Activated CD8-positive, alpha-beta memory T cell treated with anti-CD3 and anti-CD28 coated beads, Interleukin-2, amount 50 U/mL, for 48 hours (primary cell): ENCODE measurements around the gene SLAIN2.
"Not testable (repeated sequence)": the region's sequence is repeated elsewhere in the genome, so short reads cannot be mapped to it uniquely, and the experiment has no call there.

Source experiments
- DNase-seq: peaks from one replicate; pipeline ENCODE4 v3.0.0-alpha.2; 2020

The SLAIN2 gene

DNA sequence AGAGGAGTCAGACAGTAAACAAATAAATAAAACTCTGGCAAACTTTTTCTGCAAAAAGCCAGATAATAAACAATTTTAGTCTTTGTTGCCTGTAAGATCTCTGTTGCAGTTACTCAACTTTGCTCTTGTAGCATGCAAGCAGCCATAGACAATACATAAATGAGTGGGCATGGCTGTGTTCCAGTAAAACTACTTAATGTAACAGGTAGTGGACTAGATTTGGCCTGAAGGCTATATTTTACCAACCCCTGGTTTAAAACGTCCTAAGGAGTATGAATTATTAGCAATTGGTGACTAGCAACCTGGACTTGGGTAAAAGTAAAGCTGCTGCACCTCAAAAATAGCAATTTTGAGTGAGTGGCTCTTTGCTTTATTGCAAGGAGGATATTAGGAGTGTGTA is 30.9 kb downstream of the SLAIN2 start:
- no peak for DNase-seq

DNA sequence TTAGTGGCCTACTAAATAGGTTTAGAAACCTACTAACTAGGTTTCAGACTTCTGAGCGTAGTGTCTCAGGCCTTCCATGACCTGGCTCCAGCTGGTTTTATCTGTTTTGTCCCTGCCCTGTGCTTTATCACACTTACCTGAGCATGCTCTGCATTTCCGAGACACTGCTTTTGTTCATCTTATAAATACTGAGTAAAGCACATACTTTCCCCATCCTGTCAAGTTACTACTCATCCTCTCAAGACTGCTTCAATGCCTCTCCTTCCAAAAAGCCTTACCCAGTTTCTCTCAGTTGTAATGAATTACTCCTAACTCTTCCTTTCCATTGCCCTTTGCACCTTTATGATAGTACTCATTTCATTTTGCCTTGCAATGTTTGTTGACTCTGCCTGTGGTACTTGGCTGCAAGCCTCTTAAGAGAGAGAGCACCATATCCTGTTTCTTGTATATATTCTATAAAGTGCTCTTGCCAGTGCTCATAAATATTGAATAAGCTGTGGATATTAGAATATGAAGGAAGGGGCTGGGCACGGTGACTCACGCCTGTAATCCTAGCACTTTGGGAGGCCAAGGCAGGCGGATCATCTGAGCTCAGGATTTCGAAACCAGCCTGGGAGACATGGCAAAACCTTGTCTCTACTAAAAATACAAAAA is 34.4 kb downstream of the SLAIN2 start:
- no peak for DNase-seq

DNA sequence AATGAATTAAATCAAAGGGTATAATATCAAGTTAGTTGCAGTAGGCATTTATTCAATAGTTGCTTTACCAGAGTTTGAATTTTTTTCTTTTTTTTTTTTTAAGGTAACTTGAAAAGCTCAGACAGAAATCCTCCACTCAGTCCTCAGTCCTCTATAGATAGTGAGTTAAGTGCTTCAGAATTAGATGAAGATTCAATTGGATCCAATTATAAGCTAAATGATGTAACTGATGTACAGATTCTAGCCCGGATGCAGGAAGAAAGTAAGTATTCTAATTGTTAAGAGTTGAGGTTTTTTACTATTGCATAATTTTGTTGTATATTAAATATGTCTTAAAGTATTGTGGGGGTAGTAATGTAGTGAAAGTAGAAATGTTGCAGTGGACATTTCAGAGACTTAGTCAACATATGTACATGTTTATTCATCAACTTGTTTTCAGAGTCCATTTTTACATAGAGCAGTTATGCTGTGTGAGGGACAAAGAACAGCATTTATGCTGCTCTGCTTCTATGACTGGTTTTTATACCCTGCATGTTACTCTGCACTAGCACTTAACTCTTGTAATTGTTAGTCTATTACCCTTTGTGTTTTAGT is 38.4 kb downstream of the SLAIN2 start:
- no peak for DNase-seq

DNA sequence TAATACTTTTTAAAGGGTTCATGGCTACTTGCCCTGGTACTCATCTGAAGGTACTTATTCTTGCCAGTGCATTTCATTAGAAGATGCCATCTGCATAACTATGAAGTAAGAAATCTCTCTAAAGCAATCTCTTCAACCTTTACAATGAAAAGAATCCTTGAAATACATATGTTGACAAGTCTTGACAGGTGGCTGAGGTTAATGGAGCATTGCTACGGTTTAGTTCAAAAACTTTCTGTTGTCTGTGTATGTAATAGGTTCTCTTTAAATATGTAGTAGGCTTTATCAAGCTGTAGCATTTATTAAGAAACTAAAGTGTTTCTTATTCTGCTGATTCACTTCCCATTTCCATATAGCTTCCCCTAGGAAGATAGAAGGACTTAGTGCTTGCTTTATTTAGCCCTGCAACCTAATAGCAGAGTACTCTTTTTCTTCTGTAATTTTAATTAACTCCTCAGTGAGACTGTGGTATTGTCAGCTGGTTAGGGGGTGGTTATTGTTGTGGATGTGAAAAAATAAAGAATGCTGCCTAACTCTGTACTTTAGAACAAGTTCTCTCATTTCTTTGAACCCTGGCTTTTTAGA is 39.3 kb downstream of the SLAIN2 start:
- DNase-seq: no peak

DNA sequence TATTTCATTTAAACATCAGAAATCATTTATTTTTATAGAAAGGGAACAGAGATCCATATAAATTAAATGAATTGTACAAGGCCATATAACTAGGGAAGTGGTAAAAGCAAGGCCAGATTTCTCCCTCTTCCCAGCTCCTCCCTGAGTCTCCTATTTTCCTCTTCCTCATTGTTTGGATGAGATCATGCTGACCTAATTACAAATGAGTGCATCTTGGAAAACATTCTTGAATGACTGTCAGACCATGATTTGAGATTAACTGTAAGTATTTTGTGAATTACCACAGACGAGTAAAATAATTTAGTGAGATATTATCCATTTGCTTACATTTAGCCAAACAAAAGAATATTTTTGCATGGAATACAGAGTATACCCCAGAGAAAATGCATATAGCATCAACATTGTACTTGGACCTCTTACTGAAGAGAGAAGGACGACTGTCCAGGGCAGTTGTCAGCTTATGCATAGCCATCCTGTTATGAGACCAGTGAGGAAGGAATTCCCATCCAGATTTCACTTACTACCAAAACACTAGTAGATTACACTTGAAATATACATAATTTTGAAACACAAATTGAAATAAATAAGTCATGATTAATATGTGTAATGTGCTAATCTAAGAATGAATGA is 47.3 kb downstream of the SLAIN2 start:
- no peak for DNase-seq

DNA sequence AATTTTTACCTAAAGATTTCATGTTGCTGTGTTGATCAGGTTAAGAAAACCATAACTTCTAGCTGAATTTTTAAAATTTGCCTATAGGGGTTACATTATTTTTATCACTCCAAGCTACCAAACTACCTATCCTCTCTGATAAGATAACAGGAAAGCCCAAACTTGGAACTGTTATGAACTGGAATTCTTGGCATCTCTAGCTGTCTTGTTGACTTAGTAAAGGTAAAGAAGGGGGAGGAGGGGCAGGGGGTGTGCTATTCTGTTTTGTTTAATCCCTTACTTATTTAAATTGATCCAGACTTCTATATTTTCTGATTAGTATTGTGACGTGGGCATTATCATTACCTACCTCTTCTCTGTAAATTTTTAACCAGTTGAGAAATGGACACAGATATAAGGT is 54.7 kb downstream of the SLAIN2 start:
- no peak for DNase-seq

DNA sequence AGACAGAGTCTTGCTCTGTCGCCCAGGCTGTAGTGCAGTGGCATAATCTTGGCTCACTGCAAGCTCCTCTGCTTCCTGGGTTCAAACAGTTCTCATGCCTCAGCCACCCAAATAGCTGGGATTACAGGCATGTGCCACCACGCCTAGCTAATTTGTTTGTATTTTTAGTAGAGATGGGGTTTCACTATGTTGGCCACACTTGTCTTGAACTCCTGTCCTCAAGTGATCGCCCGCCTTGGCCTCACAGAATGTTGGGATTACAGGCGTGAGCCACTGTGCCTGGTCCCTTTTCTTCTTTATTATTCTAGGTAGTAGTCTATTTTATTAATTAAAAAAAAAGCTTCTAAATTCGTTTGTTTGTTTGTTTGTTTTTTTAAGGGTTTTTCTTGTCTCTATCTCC is 59.1 kb downstream of the SLAIN2 start:
- no peak for DNase-seq

DNA sequence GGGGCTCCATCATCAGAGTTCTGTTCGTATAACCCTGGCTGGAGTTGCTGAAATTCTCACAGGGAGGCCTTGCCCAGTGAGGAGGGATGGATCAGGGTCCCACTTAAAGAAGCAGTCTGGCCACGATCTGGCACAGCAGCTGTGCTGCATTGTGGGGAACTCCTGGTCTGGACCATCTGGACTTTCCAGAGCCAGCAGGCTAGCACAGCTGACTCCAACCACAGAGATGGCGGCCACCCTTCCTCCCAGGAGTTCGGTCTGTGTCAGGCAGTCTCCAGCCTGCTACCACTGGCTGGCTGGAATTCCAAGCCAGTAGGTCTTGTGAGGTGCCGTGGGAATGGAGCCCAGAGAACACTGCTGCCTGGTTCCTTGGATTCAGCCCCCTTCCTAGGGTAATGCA is 62.0 kb downstream of the SLAIN2 start:
- DNase-seq: no peak

DNA sequence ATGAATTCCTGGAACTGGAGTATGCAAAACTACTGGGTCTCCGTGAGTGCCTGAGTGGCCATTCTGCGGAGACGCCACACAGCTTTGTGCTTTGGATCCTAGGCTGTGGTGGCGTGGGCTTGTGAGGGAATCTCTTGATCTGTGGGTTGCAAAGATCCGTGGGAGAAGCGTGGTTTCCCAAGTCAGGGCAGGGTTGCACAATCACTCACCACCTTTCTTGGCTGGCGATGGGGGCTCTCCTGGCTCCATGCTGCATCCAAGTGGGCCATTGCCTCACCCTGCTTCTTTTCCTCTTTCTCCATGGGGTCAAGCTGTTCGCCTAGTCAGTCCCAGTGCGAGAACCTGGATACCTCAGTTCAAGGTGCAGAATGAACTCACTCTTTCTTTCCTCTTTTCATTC is 62.5 kb downstream of the SLAIN2 start:
- no peak for DNase-seq

DNA sequence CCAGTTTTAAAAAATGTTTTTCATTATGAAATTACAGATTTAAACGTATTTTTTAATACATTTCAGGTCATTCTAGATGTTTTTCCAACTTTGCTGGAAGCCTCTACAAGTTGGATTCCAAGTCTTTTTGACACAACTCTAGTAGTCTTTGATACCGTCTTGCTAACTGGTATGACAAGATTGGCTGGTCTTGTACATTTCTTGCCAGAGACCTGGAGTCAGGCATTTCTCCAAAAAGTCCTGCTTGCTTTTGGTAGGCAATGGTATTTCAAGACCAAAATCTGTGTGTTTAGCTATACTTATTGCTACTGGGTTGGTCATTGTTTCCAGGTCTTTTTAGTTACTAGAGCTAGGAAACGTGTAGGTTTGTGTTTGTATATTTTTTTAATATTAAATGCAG is 64.6 kb downstream of the SLAIN2 start:
- no peak for DNase-seq

DNA sequence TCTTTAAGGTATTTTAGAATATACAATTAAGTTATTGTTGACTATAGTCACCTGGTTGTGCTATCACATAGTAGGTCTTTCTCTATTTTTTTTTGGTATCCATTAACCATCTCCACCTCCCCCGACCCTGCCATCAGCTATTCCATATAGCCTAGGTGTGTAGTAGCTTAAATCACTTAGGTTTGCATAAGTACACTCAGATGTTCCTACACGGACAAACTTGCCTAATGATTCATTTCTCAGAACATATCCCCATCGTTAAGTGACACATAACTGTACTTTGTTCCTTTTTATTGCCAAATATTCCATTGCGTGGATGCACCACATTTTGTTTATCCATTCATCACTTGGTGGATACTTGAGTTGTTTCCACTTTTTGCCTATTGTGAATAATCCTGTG is 67.9 kb downstream of the SLAIN2 start:
- DNase-seq: no peak

DNA sequence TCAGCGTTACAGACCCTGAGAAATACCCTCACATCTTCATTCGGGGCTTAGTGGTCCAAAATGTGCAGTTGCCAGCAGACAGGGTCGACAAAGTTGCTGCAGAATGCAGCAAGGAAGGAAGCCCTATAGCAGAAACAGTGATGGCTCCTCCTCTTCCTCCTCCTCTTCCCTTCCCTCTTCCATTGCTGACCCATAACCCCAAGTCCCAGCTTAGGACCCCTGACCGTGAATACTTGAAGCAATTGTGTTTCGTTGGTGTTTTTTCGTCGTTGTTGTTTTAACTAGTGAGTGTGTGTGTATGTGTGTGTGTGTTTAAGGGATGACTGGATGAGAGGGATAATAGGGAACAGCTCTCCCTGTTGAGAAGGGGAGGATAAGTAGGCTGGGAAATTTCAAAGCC is 69.5 kb downstream of the SLAIN2 start:
- no peak for DNase-seq

DNA sequence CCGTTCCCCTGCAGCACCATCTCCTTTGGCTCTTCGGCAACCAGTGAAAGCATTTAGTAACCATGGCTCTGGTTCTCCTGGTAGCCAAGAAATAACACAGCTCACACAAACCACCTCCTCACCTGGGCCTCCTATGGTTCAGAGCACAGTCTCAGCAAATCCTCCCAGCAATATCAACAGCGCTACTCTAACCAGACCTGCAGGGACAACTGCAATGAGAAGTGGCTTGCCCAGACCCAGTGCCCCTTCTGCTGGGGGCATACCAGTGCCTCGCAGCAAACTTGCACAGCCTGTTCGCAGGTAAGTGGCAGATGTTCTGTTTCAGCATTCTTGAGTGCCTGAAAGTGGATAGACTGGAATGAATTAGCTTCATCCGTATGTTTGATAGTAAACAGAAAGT is 78.8 kb downstream of the SLAIN2 start:
- no peak for DNase-seq

DNA sequence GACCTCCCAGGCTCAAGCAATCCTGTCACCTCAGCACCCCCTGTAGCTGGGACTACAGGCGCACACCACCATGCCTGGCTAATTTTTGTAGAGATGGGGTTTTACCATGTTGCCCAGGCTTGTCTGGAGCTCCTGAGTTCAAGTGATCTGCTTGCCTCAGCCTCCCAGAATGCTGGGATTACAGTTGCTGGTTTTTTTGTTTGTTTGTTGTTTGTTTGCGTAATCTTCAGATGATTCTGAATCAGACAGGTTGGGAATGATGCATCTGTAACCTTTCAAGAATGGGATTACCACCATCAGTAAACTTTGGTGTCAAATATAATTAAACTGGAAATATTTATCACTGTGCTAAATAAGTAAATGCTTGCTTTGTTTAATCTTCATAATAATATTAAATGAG is 79.8 kb downstream of the SLAIN2 start:
- DNase-seq: no peak

DNA sequence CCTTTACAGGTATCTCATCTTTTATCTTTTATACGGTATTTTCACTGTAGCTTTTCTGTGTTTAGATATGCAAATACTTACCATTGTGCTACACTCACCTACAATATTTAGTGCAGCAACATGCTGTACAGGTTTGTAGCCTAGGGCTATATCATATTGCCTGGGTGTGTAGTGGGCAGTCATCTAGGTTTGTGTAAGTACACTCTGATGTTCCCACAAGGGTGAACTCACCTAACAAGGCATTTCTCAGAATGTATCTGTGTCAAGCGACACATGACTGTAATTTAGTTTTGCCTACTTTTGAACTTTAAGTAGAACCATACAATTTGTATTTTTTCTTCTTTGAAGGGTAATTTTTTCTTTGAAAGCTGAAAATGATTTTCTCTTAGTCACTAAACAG is 87.6 kb downstream of the SLAIN2 start:
- no peak for DNase-seq

DNA sequence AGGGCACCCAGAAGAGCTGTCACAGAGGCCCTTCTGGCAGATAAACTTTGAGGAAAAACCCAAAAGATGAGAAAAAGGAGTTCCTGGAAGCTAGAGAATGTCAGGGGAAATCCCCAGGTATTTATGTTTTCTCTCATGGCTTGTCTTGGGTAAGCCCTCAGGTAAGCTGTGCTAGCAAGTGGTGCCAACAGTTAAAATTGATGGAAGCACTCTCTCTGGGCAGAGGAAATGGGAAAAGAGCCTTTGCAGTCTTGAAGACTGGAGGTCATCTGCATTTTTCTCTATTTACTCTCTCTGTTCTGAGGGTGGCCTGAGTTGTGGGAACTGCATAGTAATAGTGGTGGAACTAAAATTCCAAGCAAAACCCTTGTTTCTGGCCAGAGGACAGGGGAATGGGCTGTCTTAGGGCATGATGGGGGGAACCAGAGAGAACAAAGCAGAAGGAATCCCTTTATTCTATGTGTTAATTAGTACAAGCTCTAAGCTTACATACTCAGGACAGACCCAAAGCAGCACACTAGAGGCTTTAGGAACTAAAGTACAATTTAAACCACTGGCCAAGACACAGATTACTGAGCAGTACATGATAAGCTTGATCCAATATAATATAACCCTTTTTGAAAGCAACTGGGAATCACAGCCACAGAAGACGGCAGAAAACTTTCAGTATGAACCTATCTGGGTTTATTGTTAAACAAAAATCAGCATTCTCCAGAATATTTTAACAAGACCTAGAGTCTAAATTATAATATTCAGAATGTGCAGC is 88.6 kb downstream of the SLAIN2 start:
- DNase-seq: no peak

DNA sequence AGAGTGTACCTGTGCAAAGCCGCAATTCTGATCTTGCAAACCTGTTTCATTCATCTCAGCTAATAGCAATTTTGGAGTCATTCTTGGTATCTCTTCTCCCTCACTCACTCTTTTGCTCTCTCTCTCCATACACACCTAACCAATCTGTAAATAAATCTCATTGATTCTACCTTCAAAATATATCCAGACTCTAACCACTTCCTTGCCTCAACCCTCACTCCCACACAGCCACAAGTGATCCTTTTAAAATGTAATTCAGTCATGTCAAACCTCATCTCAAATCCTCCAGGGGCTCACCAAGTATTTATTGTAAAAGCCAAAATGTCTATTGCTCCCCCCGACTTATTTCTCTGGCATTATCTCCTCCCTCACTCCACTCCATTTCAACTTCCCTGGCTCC is 90.1 kb downstream of the SLAIN2 start:
- no peak for DNase-seq

DNA sequence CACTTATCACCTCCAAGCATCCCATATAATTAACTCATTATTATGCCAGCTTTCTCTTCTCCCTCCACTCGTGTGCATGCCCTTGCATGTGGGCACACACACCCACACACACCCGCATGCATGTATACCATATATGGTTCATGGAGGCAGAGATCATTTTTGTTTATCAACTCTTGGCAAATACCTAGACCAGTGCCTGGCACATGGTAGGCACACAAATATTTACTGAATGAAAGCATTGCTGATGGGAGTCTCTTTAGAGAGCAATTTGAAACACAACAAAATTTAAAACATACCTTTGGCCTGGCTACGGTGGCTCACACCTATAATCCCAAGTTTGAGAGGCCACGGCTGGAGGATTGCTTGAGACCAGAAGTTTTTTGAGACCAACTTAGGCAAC is 90.7 kb downstream of the SLAIN2 start:
- DNase-seq: no peak

DNA sequence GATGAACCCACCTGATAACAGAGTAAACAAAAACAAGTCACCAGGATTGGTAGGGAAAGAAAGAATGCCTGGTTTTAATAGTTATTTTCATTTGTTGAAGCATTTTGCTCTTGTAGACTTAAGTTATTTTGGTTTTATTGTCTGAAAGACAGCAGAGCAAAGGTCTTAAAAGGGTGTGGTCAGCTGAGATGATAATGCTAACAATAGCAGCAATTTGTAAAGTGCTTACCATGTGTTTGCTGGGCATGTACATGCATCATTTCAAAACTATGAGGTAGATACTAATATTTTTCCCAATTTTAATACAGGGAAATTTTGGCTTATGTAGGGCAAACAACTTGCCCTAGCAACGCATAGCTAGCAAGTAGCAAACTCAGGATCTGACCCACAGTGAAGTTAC is 95.0 kb downstream of the SLAIN2 start:
- DNase-seq: no peak

DNA sequence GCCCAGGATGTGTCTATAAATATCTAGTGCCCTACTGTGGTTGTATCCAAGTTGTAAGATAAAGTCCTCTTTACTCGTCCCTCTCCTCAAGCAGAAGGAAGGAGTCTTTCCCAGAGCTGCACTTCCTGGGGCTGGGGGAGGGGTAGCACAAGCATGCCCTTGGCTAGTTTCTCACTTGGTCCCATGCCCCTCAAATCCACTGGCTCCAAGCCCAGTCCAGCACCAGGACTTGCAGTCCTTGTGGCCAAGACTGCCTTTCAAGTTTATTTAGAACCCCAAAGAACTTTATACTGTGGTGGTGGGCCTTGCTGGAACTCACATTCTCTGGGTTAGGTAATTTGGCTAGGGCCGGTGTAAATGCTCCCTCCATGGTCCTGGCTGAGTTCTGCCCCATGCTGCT is 98.7 kb downstream of the SLAIN2 start:
- no peak for DNase-seq

DNA sequence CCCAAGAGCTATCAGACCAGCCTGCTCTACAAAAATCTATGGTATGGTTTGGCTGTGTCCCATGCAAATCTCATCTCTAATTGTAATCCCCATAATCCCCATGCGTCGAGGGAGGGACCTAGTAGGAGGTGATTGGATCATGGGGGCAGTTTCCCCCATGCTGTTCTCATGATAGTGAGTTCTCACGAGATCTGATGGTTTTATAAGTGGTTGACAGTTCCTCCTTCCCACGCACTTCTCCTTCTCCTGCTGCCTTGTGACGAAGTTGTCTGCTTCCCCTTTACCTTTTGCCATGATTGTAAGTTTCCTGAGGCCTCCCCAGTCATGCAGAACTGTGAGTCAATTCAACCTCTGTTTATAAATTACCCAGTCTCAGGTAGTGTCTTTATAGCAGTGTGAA is 99.6 kb downstream of the SLAIN2 start:
- DNase-seq: not testable (repeated sequence)

DNA sequence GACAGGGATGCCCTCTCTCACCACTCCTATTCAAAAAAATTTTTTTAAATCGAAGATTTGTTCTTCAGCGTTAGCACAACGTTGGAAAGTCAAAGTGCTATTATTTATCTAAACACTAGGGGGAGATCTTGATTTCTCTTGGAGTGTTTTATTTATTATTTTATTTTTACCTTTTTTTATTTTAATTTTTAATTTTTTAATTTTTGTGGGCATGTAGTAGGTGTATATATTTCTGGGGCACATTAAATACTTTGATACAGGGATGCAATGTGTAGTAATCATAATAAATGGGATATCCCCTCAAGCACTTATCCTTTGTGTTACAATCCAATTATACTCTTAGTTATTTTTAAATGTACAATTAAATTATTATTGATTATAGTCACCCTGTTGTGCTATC is 104.4 kb downstream of the SLAIN2 start:
- DNase-seq: no peak

DNA sequence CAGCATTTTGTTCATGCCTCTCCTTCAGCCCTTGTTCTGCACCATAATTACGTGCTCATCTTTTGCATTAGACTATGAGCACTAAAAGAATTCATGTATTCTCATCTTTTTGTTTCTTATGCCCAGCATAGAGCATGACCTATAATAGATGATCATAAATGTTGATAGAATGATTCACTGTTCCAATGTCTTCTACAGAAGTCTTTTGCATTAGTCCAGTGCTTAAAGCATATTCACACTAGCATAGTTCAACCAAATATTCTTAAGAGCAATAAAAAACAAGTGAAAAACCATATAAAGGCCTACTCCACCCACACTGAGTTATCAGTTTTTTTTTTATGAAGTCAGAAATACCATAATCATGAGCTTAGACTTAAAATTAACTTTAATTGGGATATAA is 105.3 kb downstream of the SLAIN2 start:
- no peak for DNase-seq

DNA sequence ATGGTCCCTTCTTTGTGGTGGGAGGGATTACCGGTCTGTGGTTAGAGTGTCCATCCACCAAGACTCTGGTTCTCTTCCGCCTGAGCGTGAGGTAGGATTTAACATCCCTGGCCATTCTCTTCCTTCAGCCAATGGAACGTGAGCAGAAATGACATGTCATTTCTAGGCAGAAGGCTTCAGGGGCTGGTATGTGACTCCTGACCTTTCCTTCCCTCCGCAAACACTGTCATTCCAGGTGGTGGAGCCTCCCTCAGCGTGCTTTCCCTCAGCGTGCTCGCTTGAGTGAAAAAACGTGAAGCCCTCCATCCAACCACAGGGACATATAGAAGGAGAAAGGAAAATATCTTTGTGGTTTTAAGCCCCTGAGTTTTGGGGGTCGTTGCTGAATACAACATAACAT is 107.8 kb downstream of the SLAIN2 start:
- DNase-seq: no peak
